HepG2 (cell line): ENCODE results near the gene WDR31. TPM values are rescaled to one million over a fixed set of nuclear protein-coding genes. Genes with fewer than 3 reads are reported as not detected.

Source experiments
- CBX2 ChIP-seq, 2 experiments: fragments of 200-600 bp in 1 of 2; sonication (generic); formaldehyde crosslinking in 1 of 2; IDR thresholded peaks; 2 replicates each; pipeline versions ENCODE4 v1.7.0 to v1.8.1; 2018 to 2022; ENCODE audit warnings: low read depth in 2 of 2, low read length in 1 of 2, mild to moderate bottlenecking in 1 of 2, missing genetic modification reagents in 1 of 2
- HNRNPLL ChIP-seq: fragments of 200-400 bp; formaldehyde crosslinking; IDR thresholded peaks from 2 replicates; pipeline ENCODE4 v1.6.1; 2017; ENCODE audit warnings: mild to moderate bottlenecking, low read depth, low read length; ENCODE audit not compliant: poor library complexity, severe bottlenecking
- HOXA5 ChIP-seq: sonication (generic); formaldehyde crosslinking; IDR thresholded peaks from 2 replicates; pipeline ENCODE4 v1.4.0; 2020; ENCODE audit warnings: missing genetic modification reagents
- JARID2 ChIP-seq: sonication (generic); formaldehyde crosslinking; IDR thresholded peaks from 2 replicates; pipeline ENCODE4 v1.8.1; 2023; ENCODE audit warnings: missing genetic modification reagents, inconsistent platforms; ENCODE audit not compliant: insufficient replicate concordance
- MAZ ChIP-seq, 2 experiments: sonication (generic) in 1 of 2; formaldehyde crosslinking in 1 of 2; IDR thresholded peaks; 2 replicates each; pipeline versions ENCODE4 v1.5.0 to v1.6.1; 2012 to 2020; ENCODE audit warnings: low read depth in 2 of 2, mild to moderate bottlenecking in 2 of 2, borderline replicate concordance in 1 of 2, improper control_type of control experiment in 1 of 2, low read length in 1 of 2, missing genetic modification reagents in 1 of 2, moderate library complexity in 1 of 2
- MED8 ChIP-seq: sonication (generic); formaldehyde crosslinking; IDR thresholded peaks from 2 replicates; pipeline ENCODE4 v1.8.1; 2023; ENCODE audit warnings: mild to moderate bottlenecking, missing genetic modification reagents; ENCODE audit not compliant: insufficient replicate concordance
- MTF1 ChIP-seq: sonication (generic); formaldehyde crosslinking; IDR thresholded peaks from 2 replicates; pipeline ENCODE4 v1.5.0; 2020; ENCODE audit warnings: missing genetic modification reagents
- NONO ChIP-seq, 2 experiments: fragments of 450-650 bp in 1 of 2; sonication (generic) in 1 of 2; formaldehyde crosslinking in 1 of 2; IDR thresholded peaks in 1 of 2; conservative IDR thresholded peaks in 1 of 2; 2 replicates each; pipeline versions ENCODE4 v1.6.1 to v1.8.0; 2017 to 2022; ENCODE audit warnings: mild to moderate bottlenecking in 1 of 2, missing genetic modification reagents in 1 of 2, moderate library complexity in 1 of 2
- POLR2AphosphoS2 ChIP-seq: IDR thresholded peaks from 2 replicates; pipeline ENCODE4 v1.6.1; 2011; ENCODE audit warnings: low read depth, low read length, improper control_type of control experiment
- RFX3 ChIP-seq: IDR thresholded peaks from 2 replicates; pipeline ENCODE4 v1.6.1; 2016; ENCODE audit warnings: missing biosample characterization, missing genetic modification reagents
- RFXAP ChIP-seq: sonication (generic); formaldehyde crosslinking; IDR thresholded peaks from 2 replicates; pipeline ENCODE4 v1.4.0; 2020; ENCODE audit warnings: missing genetic modification reagents, borderline replicate concordance
- SNAI1 ChIP-seq: sonication (generic); formaldehyde crosslinking; IDR thresholded peaks from 2 replicates; pipeline ENCODE4 v1.5.0; 2020; ENCODE audit warnings: mild to moderate bottlenecking, missing genetic modification reagents, borderline replicate concordance
- SP1 ChIP-seq, 2 experiments: fragments of 450-650 bp in 1 of 2; sonication (generic) in 1 of 2; formaldehyde crosslinking in 1 of 2; IDR thresholded peaks; 2 replicates each; pipeline versions ENCODE4 v1.4.0 to v1.6.1; 2016 to 2020; ENCODE audit warnings: missing genetic modification reagents in 1 of 2
- SP5 ChIP-seq: IDR thresholded peaks from 2 replicates; pipeline ENCODE4 v1.6.1; 2016; ENCODE audit warnings: low read depth, borderline replicate concordance
- THYN1 ChIP-seq: sonication (generic); formaldehyde crosslinking; IDR thresholded peaks from 2 replicates; pipeline ENCODE4 v1.8.1; 2023; ENCODE audit warnings: low read depth, mild to moderate bottlenecking, moderate library complexity, missing genetic modification reagents, borderline replicate concordance
- ZFX ChIP-seq: sonication (generic); formaldehyde crosslinking; IDR thresholded peaks from 2 replicates; pipeline ENCODE4 v1.4.0; 2020; ENCODE audit warnings: mild to moderate bottlenecking, low read depth, missing genetic modification reagents, moderate library complexity
- ZNF20 ChIP-seq: sonication (generic); formaldehyde crosslinking; IDR thresholded peaks from 2 replicates; pipeline ENCODE4 v1.4.0; 2020; ENCODE audit warnings: mild to moderate bottlenecking, moderate library complexity, missing genetic modification reagents
- ZNF547 ChIP-seq: sonication (generic); formaldehyde crosslinking; IDR thresholded peaks from 2 replicates; pipeline ENCODE4 v1.5.1; 2020; ENCODE audit warnings: mild to moderate bottlenecking, missing genetic modification reagents
- ZNF7 ChIP-seq: IDR thresholded peaks from 2 replicates; pipeline ENCODE4 v1.6.1; 2016; ENCODE audit warnings: missing biosample characterization, missing genetic modification reagents
- ZNF703 ChIP-seq: sonication (generic); formaldehyde crosslinking; IDR thresholded peaks from 2 replicates; pipeline ENCODE4 v1.5.1; 2020; ENCODE audit warnings: missing genetic modification reagents, mild to moderate bottlenecking, moderate library complexity, borderline replicate concordance
- ZNF75D ChIP-seq: sonication (generic); formaldehyde crosslinking; IDR thresholded peaks from 2 replicates; pipeline ENCODE4 v1.8.1; 2023; ENCODE audit warnings: missing genetic modification reagents, mild to moderate bottlenecking, borderline replicate concordance
- ZNF780A ChIP-seq: sonication (generic); formaldehyde crosslinking; IDR thresholded peaks from 2 replicates; pipeline ENCODE4 v1.8.0; 2022; ENCODE audit warnings: mild to moderate bottlenecking, missing genetic modification reagents, moderate library complexity
- ZNF788 ChIP-seq: sonication (generic); formaldehyde crosslinking; IDR thresholded peaks from 2 replicates; pipeline ENCODE4 v1.5.0; 2020; ENCODE audit warnings: mild to moderate bottlenecking, missing genetic modification reagents, borderline replicate concordance
- ZNF792 ChIP-seq: IDR thresholded peaks from 2 replicates; pipeline ENCODE4 v1.6.1; 2016
- ZNF883 ChIP-seq: sonication (generic); formaldehyde crosslinking; IDR thresholded peaks from 2 replicates; pipeline ENCODE4 v1.5.1; 2020; ENCODE audit warnings: mild to moderate bottlenecking, missing genetic modification reagents; ENCODE audit errors: not compliant biosample characterization
- polyA plus RNA-seq, 8 experiments: library from polyadenylated mRNA; depleted of rRNA in 3 of 8; stranded (reverse) in 7 of 8; unstranded in 1 of 8; fragments of >200 nt; fragmentation: Illumina TruSeq in 4 of 8; extraction: Trizol in 4 of 8; gene quantifications; 2 replicates each; pipeline versions ENCODE4 v1.2.1 to v1.2.3, GENCODE V29; 2011 to 2016; ENCODE audit warnings: low read depth in 4 of 8, missing spikeins in 1 of 8, mixed read lengths in 1 of 8; ENCODE audit not compliant: insufficient read depth in 1 of 8
- total RNA-seq, 5 experiments: library from RNA; depleted of rRNA; stranded (reverse); fragments of >200 nt; fragmentation: Illumina TruSeq; extraction: Trizol; gene quantifications; 2 replicates each; pipeline ENCODE4 v1.2.3, GENCODE V29; 2016; ENCODE audit warnings: low read depth in 1 of 5
- TF ChIP-seq, protein P1 (sequence below): sonication (generic); formaldehyde crosslinking; IDR thresholded peaks from 2 replicates; pipeline ENCODE4 v1.8.1; 2023; ENCODE audit warnings: mild to moderate bottlenecking, missing genetic modification reagents
- TF ChIP-seq, protein P2 (sequence below): fragments of 450-650 bp; IDR thresholded peaks from 2 replicates; pipeline ENCODE4 v1.6.1; 2017

The WDR31 gene
- total and polyA plus RNA-seq, 2 of the 13 experiments (the other 11 are each of a cell fraction or from before 2014, with no cell fraction given), result 0.33 to 1.7 TPM

DNA sequence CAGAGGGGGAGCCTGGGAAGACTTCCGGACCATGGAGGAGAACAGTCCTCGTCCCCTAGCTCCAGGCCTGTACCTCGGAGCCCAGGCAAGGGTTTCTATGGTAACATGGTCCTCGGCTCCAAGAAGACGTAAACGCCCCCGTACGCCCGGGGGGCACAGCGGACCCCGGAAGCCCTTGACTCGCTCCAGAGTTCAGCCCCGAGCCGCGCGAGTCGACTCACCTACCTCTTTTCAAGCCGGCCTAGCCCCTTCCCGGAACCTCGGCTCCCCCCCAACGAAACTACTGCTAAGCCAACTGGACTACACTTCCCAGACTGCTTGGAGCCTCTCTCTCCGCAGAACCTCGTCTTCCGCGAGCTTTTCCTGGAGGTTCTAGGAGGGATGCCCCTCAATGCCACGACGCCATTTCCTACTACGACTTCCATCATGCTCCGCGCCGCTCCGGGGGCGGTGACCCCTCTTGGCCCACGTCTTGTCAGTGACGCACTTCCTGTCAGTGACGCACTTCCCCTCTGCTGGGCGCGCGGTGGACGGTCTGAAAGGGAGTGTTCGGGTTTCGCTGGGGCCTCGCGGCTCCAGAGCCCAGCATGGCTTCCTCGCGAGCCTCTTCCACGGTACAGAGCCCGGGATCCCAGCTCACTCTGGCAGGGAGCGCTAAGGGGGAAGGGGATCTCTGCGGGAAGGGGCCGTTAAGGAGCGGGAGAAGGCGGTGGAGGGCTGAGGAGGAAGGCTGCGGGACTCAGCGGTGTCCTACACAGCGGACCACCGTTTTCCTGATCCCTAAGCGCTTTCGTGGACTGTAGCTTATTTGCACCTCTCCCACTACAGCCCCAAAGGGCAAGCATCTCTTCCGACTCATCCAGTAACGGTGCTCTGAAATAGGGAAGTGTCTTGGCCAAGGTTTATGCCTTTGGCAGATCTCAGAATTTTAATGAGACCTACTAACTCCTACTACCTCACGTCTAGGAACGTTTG, 64.6 kb downstream of the WDR31 start, which contains the start of the genes CDC26 and PRPF4 (continued):
- TF ChIP-seq MAZ (IDR thresholded peaks at IDR 0.05; ENCODE audit: borderline replicate concordance, low read depth, low read length) (peak; percentile 86), MAZ (CRISPR knock-in tag; IDR thresholded peaks at IDR 0.05; ENCODE audit: low read depth) (peak; percentile 82; the same call in 1 of the 2 replicates), RFX3 (CRISPR knock-in tag) (peak; percentile 16; the same call in 1 of the 2 replicates), ZNF788 (CRISPR knock-in tag) (peak; percentile 91; the same call in 1 of the 2 replicates), HOXA5 (CRISPR knock-in tag) (peak; percentile 33; the same call in 1 of the 2 replicates), ZNF7 (no peak), ZNF20 (CRISPR knock-in tag) (no peak), ZNF75D (CRISPR knock-in tag) (no peak), MED8 (CRISPR knock-in tag) (no peak), THYN1 (no peak), SP5 (CRISPR knock-in tag) (peak; percentile 61; the same call in 1 of the 2 replicates), ZNF792 (CRISPR knock-in tag) (peak; percentile 78; the same call in 1 of the 2 replicates), JARID2 (no peak), CBX2 (IDR thresholded peaks at IDR 0.05; ENCODE audit: low read depth, low read length) (no peak), CBX2 (CRISPR knock-in tag; IDR thresholded peaks at IDR 0.05; ENCODE audit: low read depth) (no peak), ZNF883 (CRISPR knock-in tag) (peak; percentile 67), SP1 (IDR thresholded peaks at IDR 0.05) (no peak), SP1 (CRISPR knock-in tag; IDR thresholded peaks at IDR 0.05) (peak; percentile 81), ZNF780A (no peak), SNAI1 (CRISPR knock-in tag) (no peak), ZNF547 (CRISPR knock-in tag) (peak; percentile 31; the same call in 1 of the 2 replicates), MTF1 (CRISPR knock-in tag) (no peak), ZNF703 (CRISPR knock-in tag) (0 out of 2 replicates have a peak, but pooled peaks have one; percentile 16), NONO (IDR thresholded peaks at IDR 0.05) (no peak), NONO (CRISPR knock-in tag; conservative IDR thresholded peaks at IDR 0.05) (peak; percentile 81), ZFX (peak; percentile 90), POLR2AphosphoS2 (no peak), RFXAP (no peak; the same call in 1 of the 2 replicates), HNRNPLL (peak; percentile 45)
- TF ChIP-seq, protein P1, sequence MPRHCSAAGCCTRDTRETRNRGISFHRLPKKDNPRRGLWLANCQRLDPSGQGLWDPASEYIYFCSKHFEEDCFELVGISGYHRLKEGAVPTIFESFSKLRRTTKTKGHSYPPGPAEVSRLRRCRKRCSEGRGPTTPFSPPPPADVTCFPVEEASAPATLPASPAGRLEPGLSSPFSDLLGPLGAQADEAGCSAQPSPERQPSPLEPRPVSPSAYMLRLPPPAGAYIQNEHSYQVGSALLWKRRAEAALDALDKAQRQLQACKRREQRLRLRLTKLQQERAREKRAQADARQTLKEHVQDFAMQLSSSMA (CRISPR knock-in tag), result no peak
- TF ChIP-seq, protein P2, sequence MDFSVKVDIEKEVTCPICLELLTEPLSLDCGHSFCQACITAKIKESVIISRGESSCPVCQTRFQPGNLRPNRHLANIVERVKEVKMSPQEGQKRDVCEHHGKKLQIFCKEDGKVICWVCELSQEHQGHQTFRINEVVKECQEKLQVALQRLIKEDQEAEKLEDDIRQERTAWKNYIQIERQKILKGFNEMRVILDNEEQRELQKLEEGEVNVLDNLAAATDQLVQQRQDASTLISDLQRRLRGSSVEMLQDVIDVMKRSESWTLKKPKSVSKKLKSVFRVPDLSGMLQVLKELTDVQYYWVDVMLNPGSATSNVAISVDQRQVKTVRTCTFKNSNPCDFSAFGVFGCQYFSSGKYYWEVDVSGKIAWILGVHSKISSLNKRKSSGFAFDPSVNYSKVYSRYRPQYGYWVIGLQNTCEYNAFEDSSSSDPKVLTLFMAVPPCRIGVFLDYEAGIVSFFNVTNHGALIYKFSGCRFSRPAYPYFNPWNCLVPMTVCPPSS, result no peak
